Naive thymus-derived CD8-positive, alpha-beta T cell (primary cell): Measurements from ENCODE around the gene GEMIN7. TPM values are rescaled to one million over a fixed set of nuclear protein-coding genes. Genes with fewer than 3 reads are reported as not detected.

ENCODE experiments used
- ATAC-seq, 2 donors: fragments of 150-1000 bp; cut with Tn5 transposase in 1 of 2; sonication (Bioruptor Pico), chemical (Tn5 transposase) in 1 of 2; 1 replicate in 1 of 2; 2 replicates in 1 of 2; pipeline ENCODE4 v1.10.0; 2021; ENCODE audit warnings: mild to moderate bottlenecking in 2 of 2, moderate library complexity in 2 of 2
- POLR2A ChIA-PET: fragments of 350-600 bp; sonication (Branson Sonifier 250); formaldehyde crosslinking; loops from one replicate; lab custom pipeline; 2021; ENCODE audit warnings: antibody characterized with exemption; lab: Charles Lee
- DNase-seq, 10 donors: peaks; one replicate each; pipeline versions ENCODE4 v3.0.0 to v3.0.0-alpha.2; 2020 to 2022
- H3K27ac Mint-ChIP-seq, 10 donors: one replicate each; pipeline ENCODE4 v1.8.0; 2020 to 2022; ENCODE audit warnings: mild to moderate bottlenecking in 10 of 10, mixed read lengths in 10 of 10, moderate library complexity in 4 of 10, inconsistent platforms in 1 of 10
- H3K27me3 Mint-ChIP-seq, 5 donors: one replicate each; pipeline ENCODE4 v1.8.0; 2021 to 2022; ENCODE audit warnings: mixed read lengths in 5 of 5
- H3K36me3 Mint-ChIP-seq, 3 donors: one replicate each; pipeline ENCODE4 v1.8.0; 2020 to 2022; ENCODE audit warnings: mixed read lengths in 3 of 3, mild to moderate bottlenecking in 2 of 3, inconsistent platforms in 1 of 3
- H3K4me1 Mint-ChIP-seq, 4 donors: one replicate each; pipeline ENCODE4 v1.8.0; 2021 to 2022; ENCODE audit warnings: mixed read lengths in 4 of 4
- H3K4me3 Mint-ChIP-seq, 10 donors: one replicate each; pipeline ENCODE4 v1.8.0; 2020 to 2022; ENCODE audit warnings: mild to moderate bottlenecking in 10 of 10, mixed read lengths in 10 of 10, moderate library complexity in 6 of 10, inconsistent platforms in 1 of 10
- H3K9me3 Mint-ChIP-seq, 9 donors: one replicate each; pipeline ENCODE4 v1.8.0; 2020 to 2022; ENCODE audit warnings: mixed read lengths in 9 of 9, mild to moderate bottlenecking in 3 of 9, inconsistent platforms in 1 of 9, moderate library complexity in 1 of 9
- polyA plus RNA-seq, 3 donors: library from polyadenylated mRNA; unstranded; fragments of 300-500 nt; fragmentation: Illumina TruSeq; gene quantifications; one replicate each; pipeline ENCODE4 v1.2.3, GENCODE V29; 2021
- total RNA-seq, 8 experiments: library from RNA in 2 of 8; stranded (reverse) in 2 of 8; gene quantifications; one replicate each; pipeline ENCODE4 v1.2.3 and lab custom pipeline; 2021 to 2026

The GEMIN7 gene
- total and polyA plus RNA-seq, 5 experiments from 2014 or later: 13.5 to 70.0 (median 44.2) TPM

DNA sequence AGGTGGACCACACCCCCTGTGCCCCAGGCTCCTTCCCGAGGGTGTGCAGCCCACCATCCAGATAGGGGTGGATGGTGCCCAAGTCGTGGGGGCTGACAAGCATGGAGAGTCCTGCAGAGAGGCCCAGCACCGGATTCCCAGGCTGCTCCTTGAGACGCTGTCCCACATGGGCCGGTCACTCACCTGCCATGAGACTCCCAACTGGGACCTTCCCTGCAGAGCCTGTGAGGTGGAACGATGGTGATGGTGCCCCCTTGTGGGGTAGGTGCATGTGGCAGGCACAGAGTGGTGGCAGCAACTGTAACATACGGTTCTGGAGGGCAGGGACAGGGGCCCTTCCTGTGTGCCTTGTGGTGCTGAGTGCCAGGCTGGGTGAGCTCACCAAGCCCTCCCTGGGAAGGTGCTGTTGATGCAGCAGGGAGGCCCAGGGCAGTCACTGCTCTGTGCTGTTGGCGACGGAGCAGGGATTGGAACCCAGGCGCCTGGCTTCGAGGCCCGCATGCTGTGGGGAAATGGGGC is 47.0 kb downstream of the GEMIN7 start:
- H3K4me3 Mint-ChIP-seq: no peak overlapping the region
- no peaks in the 10 kb centered on the region for H3K27me3 Mint-ChIP-seq
- H3K4me1 Mint-ChIP-seq: peaks cover 21 to 43% (median 36%) of the 10 kb centered on the region in 4 donors
- POLR2A ChIA-PET: interaction anchor here (0.9 to 1.6 kb wide), 4 partner anchors 10 to 34 kb away, joined by 3 to 8 read pairs (median 3); partner anchors contain the start of gene PPP1R37
- H3K36me3 Mint-ChIP-seq: peaks cover 0 to 9% (median 0%) of the 10 kb centered on the region in 3 donors
- DNase-seq (peak; percentile 45 to 81 (median 62)), ATAC-seq (peak; percentile 94 to 95)
- H3K27ac Mint-ChIP-seq: peak overlapping the region in 1 of 10 donors; percentile 9
- H3K9me3 Mint-ChIP-seq: no peaks in the 10 kb centered on the region

DNA sequence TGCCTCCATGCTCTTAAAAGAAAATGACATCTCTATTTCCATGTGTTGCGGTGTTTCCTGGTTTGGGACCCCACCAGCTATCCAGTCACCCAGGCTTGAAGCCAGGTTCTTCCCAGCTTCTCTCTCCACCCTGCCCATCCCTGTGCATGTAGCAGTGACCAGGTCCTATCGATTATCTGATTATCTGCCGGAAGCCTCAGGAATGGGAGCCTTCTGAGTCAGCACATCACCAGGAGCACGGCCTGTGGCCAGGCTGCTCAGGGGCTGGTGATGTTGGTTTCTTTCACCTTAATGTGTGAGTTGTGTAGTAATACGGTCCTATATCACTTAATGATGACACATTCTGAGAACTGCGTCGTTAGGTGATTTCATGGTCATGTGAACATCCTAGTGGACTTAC is 47.6 kb downstream of the GEMIN7 start:
- POLR2A ChIA-PET: interaction anchor here (0.7 to 1.0 kb wide), 2 partner anchors 33 to 135 kb away, joined by 3 to 6 read pairs; partner anchors contain the start of gene PPP1R37
- H3K9me3 Mint-ChIP-seq: no peaks in the 10 kb centered on the region
- ATAC-seq (no peak), DNase-seq (no peak)
- H3K4me1 Mint-ChIP-seq: peaks cover 18 to 36% (median 30%) of the 10 kb centered on the region in 4 donors
- H3K4me3 Mint-ChIP-seq: no peak overlapping the region
- no peak overlapping the region for H3K27ac Mint-ChIP-seq
- H3K27me3 Mint-ChIP-seq: no peaks in the 10 kb centered on the region
- peaks cover 0 to 9% (median 0%) of the 10 kb centered on the region in 3 donors for H3K36me3 Mint-ChIP-seq

GRCh38 chr19:45128146-45128545 is 49.1 kb downstream of the GEMIN7 start:
- H3K27ac Mint-ChIP-seq: peak overlapping the region in 3 of 10 donors; percentile 5 to 31 (median 17)
- peaks cover 12 to 25% (median 19%) of the 10 kb centered on the region in 4 donors for H3K4me1 Mint-ChIP-seq
- DNase-seq (no peak), ATAC-seq (no peak)
- POLR2A ChIA-PET: interaction anchor here (0.7 kb wide), 1 partner anchor 54 kb away, joined by 4 read pairs; no protein-coding TSS in a partner anchor
- peaks cover 0 to 9% (median 0%) of the 10 kb centered on the region in 3 donors for H3K36me3 Mint-ChIP-seq
- H3K9me3 Mint-ChIP-seq: no peaks in the 10 kb centered on the region
- H3K27me3 Mint-ChIP-seq: no peaks in the 10 kb centered on the region
- no peak overlapping the region for H3K4me3 Mint-ChIP-seq

- Mint-ChIP-seq H3K27ac (no peak overlapping the region), H3K4me1 (peaks cover 11 to 25% (median 18%) of the 10 kb centered on the region in 4 donors), H3K27me3 (no peaks in the 10 kb centered on the region), H3K36me3 (peaks cover 0 to 9% (median 0%) of the 10 kb centered on the region in 3 donors), H3K9me3 (no peaks in the 10 kb centered on the region), H3K4me3 (no peak overlapping the region)
- DNase-seq: no peak
- POLR2A ChIA-PET: no interaction called here
- ATAC-seq: no peak
Measured at GRCh38 chr19:45128806-45129205, 49.7 kb downstream of the GEMIN7 start.

GRCh38 chr19:45130236-45130635 is 51.2 kb downstream of the GEMIN7 start:
- ATAC-seq (no peak), DNase-seq (peak in 1 of 10 donors; percentile 51)
- Mint-ChIP-seq H3K4me1 (peaks cover 8 to 22% (median 15%) of the 10 kb centered on the region in 4 donors), H3K9me3 (no peaks in the 10 kb centered on the region), H3K27me3 (no peaks in the 10 kb centered on the region), H3K4me3 (no peak overlapping the region), H3K27ac (no peak overlapping the region), H3K36me3 (peaks cover 0 to 10% (median 0%) of the 10 kb centered on the region in 3 donors)
- POLR2A ChIA-PET: no interaction called here

DNA sequence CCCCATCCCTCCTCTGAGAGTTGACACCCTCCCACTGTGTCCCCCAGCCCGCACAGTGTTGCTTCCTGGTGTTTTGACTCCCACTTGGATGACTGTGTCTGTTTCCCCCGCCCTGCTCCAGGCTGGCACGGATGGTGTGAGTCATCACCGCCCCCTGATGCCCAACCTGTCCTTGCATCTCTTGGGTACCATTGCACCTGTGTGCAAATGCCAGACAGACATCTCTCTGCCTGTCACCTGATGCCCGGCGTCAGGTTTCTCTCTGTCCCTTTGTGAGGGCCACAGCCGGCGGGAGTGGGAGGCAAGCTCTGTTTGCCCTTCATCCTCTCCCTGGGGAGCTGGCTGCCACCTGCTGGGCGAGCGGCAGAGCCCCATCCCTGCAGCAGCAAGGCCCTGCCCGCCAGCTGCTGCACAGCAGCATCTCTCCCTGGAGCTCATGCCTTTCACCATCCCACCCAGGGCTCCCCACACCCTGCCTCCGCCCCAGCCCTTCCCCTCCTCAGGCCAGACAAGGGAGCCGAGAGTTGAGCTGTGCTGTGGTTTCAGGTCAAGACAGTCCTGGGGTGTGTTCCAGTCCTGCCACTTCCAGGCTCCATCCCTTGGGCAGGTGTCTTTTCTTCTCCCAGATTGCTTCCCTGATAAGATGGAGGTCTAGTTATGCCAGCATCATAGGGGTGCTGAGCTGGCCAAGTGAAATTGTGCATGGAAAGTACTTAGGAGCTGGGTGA is 52.0 kb downstream of the GEMIN7 start:
- POLR2A ChIA-PET: no interaction called here
- Mint-ChIP-seq H3K27me3 (no peaks in the 10 kb centered on the region), H3K27ac (peak overlapping the region in 2 of 10 donors; percentile 40 to 79), H3K4me1 (peaks cover 3 to 19% (median 9%) of the 10 kb centered on the region in 4 donors), H3K4me3 (no peak overlapping the region), H3K36me3 (peaks cover 0 to 10% (median 0%) of the 10 kb centered on the region in 3 donors), H3K9me3 (no peaks in the 10 kb centered on the region)
- ATAC-seq (no peak), DNase-seq (peak in 1 of 10 donors; percentile 60)

DNA sequence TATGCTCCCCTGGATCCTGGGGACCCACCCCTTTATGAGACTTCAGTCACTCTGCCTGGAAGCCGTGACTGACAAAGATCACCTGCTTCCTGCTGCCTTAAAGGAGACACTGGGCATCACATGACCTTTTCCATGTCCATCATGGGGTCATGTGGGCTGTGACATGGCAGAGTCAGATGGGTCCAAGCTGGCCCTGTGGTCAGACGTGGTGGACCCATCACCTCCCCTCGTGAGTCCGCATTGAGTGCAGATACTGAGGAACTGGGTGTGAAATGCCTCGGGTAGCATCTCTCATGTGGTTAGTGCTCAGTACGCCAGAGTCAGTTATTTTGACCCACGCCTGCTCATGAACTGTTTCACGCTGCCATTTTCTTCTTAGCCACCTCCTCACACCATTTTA is 54.6 kb downstream of the GEMIN7 start:
- Mint-ChIP-seq H3K27ac (peak overlapping the region in 4 of 10 donors; percentile 15 to 76 (median 20)), H3K27me3 (no peaks in the 10 kb centered on the region), H3K9me3 (no peaks in the 10 kb centered on the region), H3K36me3 (peaks cover 0 to 10% (median 0%) of the 10 kb centered on the region in 3 donors), H3K4me3 (no peak overlapping the region), H3K4me1 (peaks cover 6 to 21% (median 8%) of the 10 kb centered on the region in 4 donors)
- DNase-seq: no peak
- ATAC-seq: no peak
- POLR2A ChIA-PET: no interaction called here

DNA sequence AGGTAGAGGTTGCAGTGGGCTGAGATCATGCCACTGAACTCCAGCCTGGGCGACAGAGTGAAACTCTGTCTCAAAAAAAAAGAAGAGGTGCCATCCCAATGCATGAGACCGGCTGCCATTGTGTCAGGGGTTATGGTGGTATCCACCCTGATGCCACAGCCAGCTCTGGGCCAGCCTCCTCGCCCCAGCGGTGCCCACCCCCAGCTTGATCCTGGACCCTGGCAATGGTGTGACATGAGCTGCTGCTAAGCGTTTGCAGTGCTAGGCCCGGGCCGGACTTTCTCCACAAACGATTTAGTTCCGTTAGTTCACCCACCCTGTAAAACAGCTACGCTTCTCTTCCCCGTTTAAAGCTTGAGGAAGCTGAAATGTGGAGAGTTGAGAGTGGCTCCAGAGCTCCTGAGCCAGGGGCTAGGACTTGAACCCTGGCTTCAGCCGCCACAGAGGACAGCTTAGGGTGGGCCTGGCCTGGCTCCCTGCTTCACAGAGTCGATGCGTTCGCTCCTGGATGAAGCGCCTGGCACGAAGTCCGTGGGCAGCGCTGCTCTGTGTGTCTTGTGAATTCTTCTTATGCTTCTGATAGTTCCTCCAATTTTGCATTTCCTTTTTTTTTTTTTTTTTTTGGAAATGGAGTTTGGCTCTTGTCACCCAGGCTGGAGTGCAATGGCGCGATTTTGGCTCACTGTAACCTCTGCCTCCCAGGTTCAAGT is 56.3 kb downstream of the GEMIN7 start:
- peaks cover 0 to 10% (median 0%) of the 10 kb centered on the region in 3 donors for H3K36me3 Mint-ChIP-seq
- no peak overlapping the region for H3K27ac Mint-ChIP-seq
- POLR2A ChIA-PET: interaction anchor here (0.6 to 0.8 kb wide), 3 partner anchors 10 to 77 kb away, joined by 3 to 6 read pairs (median 3); no protein-coding TSS in a partner anchor

GRCh38 chr19:45136507-45137178 is 57.6 kb downstream of the GEMIN7 start:
- POLR2A ChIA-PET: interaction anchor here (0.8 kb wide), 1 partner anchor 10 kb away, joined by 3 read pairs; no protein-coding TSS in a partner anchor

More for the DNA sequence above, 56.3 kb downstream of the GEMIN7 start:
- Mint-ChIP-seq H3K4me1 (peaks cover 4 to 21% (median 8%) of the 10 kb centered on the region in 4 donors), H3K9me3 (no peaks in the 10 kb centered on the region), H3K27me3 (no peaks in the 10 kb centered on the region), H3K4me3 (no peak overlapping the region)
- ATAC-seq (no peak), DNase-seq (no peak)

GRCh38 chr19:45137179-45137761 is 58.2 kb downstream of the GEMIN7 start:
- Mint-ChIP-seq H3K4me3 (peak overlapping the region in 2 of 10 donors; percentile 5 to 65), H3K36me3 (peaks cover 0 to 17% (median under 1%) of the 10 kb centered on the region in 3 donors), H3K4me1 (peaks cover 4 to 20% (median 8%) of the 10 kb centered on the region in 4 donors), H3K27ac (peak overlapping the region in 1 of 10 donors; percentile 52), H3K27me3 (no peaks in the 10 kb centered on the region), H3K9me3 (no peaks in the 10 kb centered on the region)
- ATAC-seq (no peak), DNase-seq (no peak)
- POLR2A ChIA-PET: interaction anchor here (0.8 kb wide), 1 partner anchor 9 kb away, joined by 3 read pairs; no protein-coding TSS in a partner anchor

More at GRCh38 chr19:45136507-45137178, 57.6 kb downstream of the GEMIN7 start:
- H3K36me3 Mint-ChIP-seq: peaks cover 0 to 14% (median 0%) of the 10 kb centered on the region in 3 donors
- ATAC-seq (no peak), DNase-seq (no peak)
- H3K27ac Mint-ChIP-seq: no peak overlapping the region
- H3K4me1 Mint-ChIP-seq: peaks cover 4 to 21% (median 8%) of the 10 kb centered on the region in 4 donors
- peak overlapping the region in 2 of 10 donors; percentile 5 to 65 for H3K4me3 Mint-ChIP-seq
- H3K27me3 Mint-ChIP-seq: no peaks in the 10 kb centered on the region
- H3K9me3 Mint-ChIP-seq: no peaks in the 10 kb centered on the region

DNA sequence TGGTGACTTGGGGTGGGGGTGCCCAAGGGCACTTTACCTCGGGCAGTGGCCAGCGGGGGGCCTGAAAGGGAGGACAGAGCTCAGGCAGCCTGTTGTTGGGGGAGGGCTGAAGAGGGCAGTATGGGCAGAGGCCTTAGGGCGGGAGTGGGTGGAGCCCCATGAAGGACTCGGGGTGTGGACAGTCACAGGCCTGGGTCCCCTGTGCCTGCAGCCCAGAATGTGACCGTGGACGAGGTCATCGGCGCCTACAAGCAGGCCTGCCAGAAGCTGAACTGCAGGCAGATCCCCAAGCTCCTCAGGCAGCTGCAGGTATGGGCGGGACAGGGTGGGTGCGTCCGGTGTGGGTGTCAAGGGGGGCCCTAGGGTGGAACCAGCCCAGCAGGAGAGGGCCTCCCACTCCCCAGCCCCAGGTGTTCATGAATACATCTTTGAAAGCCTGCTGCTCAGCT is 59.3 kb downstream of the GEMIN7 start:
- ATAC-seq (no peak), DNase-seq (no peak)
- POLR2A ChIA-PET: interaction anchor here (1.0 kb wide), 1 partner anchor 31 kb away, joined by 3 read pairs; no protein-coding TSS in a partner anchor
- H3K9me3 Mint-ChIP-seq: no peaks in the 10 kb centered on the region
- peaks cover 0 to 25% (median 8%) of the 10 kb centered on the region in 3 donors for H3K36me3 Mint-ChIP-seq
- no peak overlapping the region for H3K27ac Mint-ChIP-seq
- H3K4me1 Mint-ChIP-seq: peaks cover 6 to 22% (median 8%) of the 10 kb centered on the region in 4 donors
- H3K27me3 Mint-ChIP-seq: no peaks in the 10 kb centered on the region
- H3K4me3 Mint-ChIP-seq: no peak overlapping the region
